ENCODE data around the gene TBP. TPM values are rescaled to one million over a fixed set of nuclear protein-coding genes. Genes with fewer than 3 reads are reported as not detected.
"Not testable (repeated sequence)": the region's sequence is repeated elsewhere in the genome, so short reads cannot be mapped to it uniquely, and the experiment has no call there.

TBP gene
- total RNA-seq, 1 donor from 2014 or later, result 19.3 TPM

DNA sequence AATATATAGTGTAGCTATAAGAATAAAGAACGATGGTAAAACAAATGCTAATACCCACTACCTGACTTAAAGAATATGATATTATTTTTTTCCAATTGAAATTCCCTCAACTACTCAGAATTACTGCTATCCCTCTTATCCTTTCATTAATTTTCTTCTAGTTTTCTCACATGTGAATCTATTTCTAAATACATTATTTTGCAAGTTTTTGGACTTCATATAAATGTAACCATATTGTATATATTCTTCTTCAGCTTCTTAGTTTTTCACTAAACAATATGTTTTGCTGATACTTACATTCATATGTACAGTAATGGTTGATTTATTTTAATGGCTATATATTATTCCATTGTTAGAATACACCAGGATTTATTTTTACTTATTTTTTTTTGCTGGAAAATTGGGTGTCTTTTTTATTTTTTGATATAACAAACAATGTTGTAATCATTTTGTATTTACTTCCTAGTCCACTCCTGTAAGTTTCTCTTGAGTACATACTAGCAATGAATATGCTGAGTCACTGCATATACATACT lies 61.9 kb downstream of the TBP start:
- H3K36me3 ChIP-seq (ENCODE audit: insufficient read depth, low read length); H3K27me3 Mint-ChIP-seq (ENCODE audit: low read depth, unreplicated experiment); H3K27ac Mint-ChIP-seq (ENCODE audit: unreplicated experiment); H3K4me1 Mint-ChIP-seq (ENCODE audit: low read depth, unreplicated experiment); H3K9me3 Mint-ChIP-seq (ENCODE audit: unreplicated experiment); H3K4me3 Mint-ChIP-seq (ENCODE audit: unreplicated experiment); DNase-seq (ENCODE audit: low read depth); H3K9me3 ChIP-seq (ENCODE audit: insufficient read depth, low read depth, low read length); H3K9ac ChIP-seq (ENCODE audit: low read length); H3K27me3 ChIP-seq (ENCODE audit: insufficient read depth, low read length); FAIRE-seq; H3K4me2 ChIP-seq (ENCODE audit: low read length); H2AFZ ChIP-seq (ENCODE audit: low read depth, low read length); H3K36me3 Mint-ChIP-seq (ENCODE audit: low read depth, unreplicated experiment); H4K20me1 ChIP-seq (ENCODE audit: insufficient read depth, low read length); H3K79me2 ChIP-seq (ENCODE audit: insufficient read depth, low read length); H3K4me3 ChIP-seq (ENCODE audit: insufficient read depth, low read depth, low read length); H3K4me1 ChIP-seq (ENCODE audit: insufficient read depth, low read length); H3K27ac ChIP-seq (ENCODE audit: low read depth, low read length): not testable (repeated sequence)

Other genes starting within 250 kb of the TBP start
- 29.6 and 29.8 TPM in 2 replicates for gene FAM120B, start 247.6 kb upstream of the TBP start, total RNA-seq
- gene PSMB1, start 1.1 kb upstream of the TBP start, total RNA-seq, result 184 and 192 TPM in 2 replicates
- 60.2 and 68.4 TPM in 2 replicates for gene PDCD2, start 30.3 kb downstream of the TBP start, total RNA-seq

All from astrocyte (in vitro differentiated cells and primary cell).